Endothelial cell of umbilical vein (primary cell): ENCODE measurements around the gene ITPR2. TPM values are rescaled to one million over a fixed set of nuclear protein-coding genes. Genes with fewer than 3 reads are reported as not detected.
"Not testable (repeated sequence)": the region's sequence is repeated elsewhere in the genome, so short reads cannot be mapped to it uniquely, and the experiment has no call there.

Experiments
- BruUV-seq: library from RNA; stranded (reverse); fragments of 400-500 nt; replicated peaks from 2 replicates; lab custom pipeline; 2021; lab: Mats Ljungman, UMichigan
- CTCF ChIA-PET: fragments of 300-600, 350-600 bp; sonication (Branson Sonifier 250); formaldehyde crosslinking; loops from one replicate; lab custom pipeline; 2021; ENCODE audit warnings: antibody characterized with exemption, inconsistent platforms; lab: Charles Lee
- POLR2A ChIA-PET: fragments of 300-600, 350-600 bp; sonication (Branson Sonifier 250); formaldehyde crosslinking; loops from one replicate; lab custom pipeline; 2021; ENCODE audit warnings: antibody characterized with exemption, inconsistent platforms; lab: Charles Lee
- DNase-seq: peaks from one replicate; pipeline ENCODE4 v3.0.0-alpha.2; 2011; ENCODE audit warnings: low read depth, low spot score
- FAIRE-seq: peaks from 2 replicates; lab custom pipeline; 2011; peaks lifted over from hg19 to GRCh38; lab: Jason Lieb, UNC
- H2AFZ ChIP-seq: 2 replicates; pipeline ENCODE4 v1.6.0; 2012; ENCODE audit warnings: low read depth, low read length, control low read depth, inconsistent platforms
- H3K27ac ChIP-seq: 2 replicates; pipeline ENCODE4 v1.5.1; 2011; ENCODE audit warnings: low read depth, mild to moderate bottlenecking, control low read depth, low read length, moderate library complexity; ENCODE audit not compliant: insufficient read depth
- H3K27me3 ChIP-seq, 2 experiments: 2 replicates each; pipeline versions ENCODE4 v1.6.0 to v1.6.1; 2011; ENCODE audit warnings: low read length in 2 of 2, mixed read lengths in 1 of 2; ENCODE audit not compliant: control insufficient read depth in 2 of 2, insufficient read depth in 2 of 2
- H3K36me3 ChIP-seq, 2 experiments: 2 replicates in 1 of 2; 3 replicates in 1 of 2; pipeline ENCODE4 v1.5.1; 2011; ENCODE audit warnings: low read length in 2 of 2, mild to moderate bottlenecking in 1 of 2, moderate library complexity in 1 of 2; ENCODE audit not compliant: control insufficient read depth in 2 of 2, insufficient read depth in 2 of 2; ENCODE audit errors: extremely low read depth in 1 of 2
- H3K4me1 ChIP-seq: 3 replicates; pipeline ENCODE4 v1.5.1; 2011; ENCODE audit warnings: mild to moderate bottlenecking, low read length; ENCODE audit not compliant: control insufficient read depth, insufficient read depth; ENCODE audit errors: extremely low read depth
- H3K4me2 ChIP-seq: 2 replicates; pipeline ENCODE4 v1.6.1; 2011; ENCODE audit warnings: low read length, control low read depth, mixed read lengths; ENCODE audit not compliant: insufficient read depth
- H3K4me3 ChIP-seq, 3 experiments: fragments of 200-600 bp in 1 of 3; sonication (generic), shearing (Covaris generic) in 1 of 3; replicated peaks in 1 of 3; 2 replicates each; pipeline ENCODE4 v1.5.1; 2011 to 2016; ENCODE audit warnings: control low read depth in 3 of 3, low read length in 3 of 3, mild to moderate bottlenecking in 2 of 3, inconsistent platforms in 1 of 3, low read depth in 1 of 3, moderate library complexity in 1 of 3; ENCODE audit not compliant: insufficient read depth in 1 of 3
- H3K79me2 ChIP-seq: 2 replicates; pipeline ENCODE4 v1.6.0; 2012; ENCODE audit warnings: low read length, inconsistent platforms; ENCODE audit not compliant: control insufficient read depth, insufficient read depth
- H3K9ac ChIP-seq: replicated peaks from 2 replicates; pipeline ENCODE3; 2011; ENCODE audit warnings: low read length, control low read depth; ENCODE audit not compliant: insufficient read depth; ENCODE audit errors: extremely low read depth
- H3K9me1 ChIP-seq: replicated peaks from 3 replicates; pipeline ENCODE4 v1.6.0; 2011; ENCODE audit warnings: mild to moderate bottlenecking, low read length; ENCODE audit not compliant: control insufficient read depth, insufficient read depth; ENCODE audit errors: extremely low read depth
- H3K9me3 ChIP-seq: replicated peaks from 2 replicates; pipeline ENCODE4 v1.5.1; 2012; ENCODE audit warnings: low read length, inconsistent platforms; ENCODE audit not compliant: control insufficient read depth, insufficient read depth
- H4K20me1 ChIP-seq: replicated peaks from 2 replicates; pipeline ENCODE3; 2011; ENCODE audit warnings: mild to moderate bottlenecking, low read length; ENCODE audit not compliant: control insufficient read depth, insufficient read depth; ENCODE audit errors: extremely low read depth
- CTCF ChIP-seq, 2 donors: IDR thresholded peaks; 1 replicate in 1 of 2; 2 replicates in 1 of 2; pipeline ENCODE4 v1.5.1; 2011; ENCODE audit warnings: low read length in 2 of 2, mild to moderate bottlenecking in 2 of 2, moderate library complexity in 2 of 2, control low read depth in 1 of 2, inconsistent platforms in 1 of 2, low read depth in 1 of 2; ENCODE audit not compliant: insufficient read depth in 1 of 2; ENCODE audit errors: extremely low read depth in 1 of 2
- EZH2 ChIP-seq: IDR thresholded peaks from 2 replicates; pipeline ENCODE4 v1.6.1; 2012; ENCODE audit warnings: borderline replicate concordance, low read depth, mild to moderate bottlenecking, moderate library complexity, low read length, inconsistent platforms; ENCODE audit not compliant: severe bottlenecking
- FOS ChIP-seq: IDR thresholded peaks from 2 replicates; pipeline ENCODE4 v1.6.1; 2011; ENCODE audit warnings: mild to moderate bottlenecking, low read length, moderate library complexity, borderline replicate concordance; ENCODE audit not compliant: insufficient read depth
- GATA2 ChIP-seq: IDR thresholded peaks from 2 replicates; pipeline ENCODE4 v1.7.0; 2011; ENCODE audit warnings: low read depth, mild to moderate bottlenecking, moderate library complexity, mixed read lengths, low read length; ENCODE audit not compliant: insufficient read length, insufficient read depth
- JUN ChIP-seq: IDR thresholded peaks from 2 replicates; pipeline ENCODE4 v1.6.1; 2011; ENCODE audit warnings: borderline replicate concordance, low read depth; ENCODE audit not compliant: insufficient read length, insufficient read depth
- MAX ChIP-seq: IDR thresholded peaks from 2 replicates; pipeline ENCODE4 v1.6.1; 2011; ENCODE audit not compliant: insufficient read depth, insufficient read length
- MYC ChIP-seq: IDR thresholded peaks from one replicate; pipeline ENCODE4 v1.6.1; 2011; ENCODE audit warnings: mild to moderate bottlenecking, low read depth, low read length
- POLR2A ChIP-seq: IDR thresholded peaks from 2 replicates; pipeline ENCODE4 v1.6.1; 2012; ENCODE audit warnings: low read depth, mild to moderate bottlenecking, control low read depth, low read length
- POLR2AphosphoS5 ChIP-seq: IDR thresholded peaks from 2 replicates; pipeline ENCODE4 v1.6.1; 2012; ENCODE audit warnings: low read depth, mild to moderate bottlenecking, control low read depth, low read length, moderate library complexity; ENCODE audit not compliant: insufficient read depth
- dilution Hi-C: fragments of 300-500 bp; cut with MboI; formaldehyde crosslinking; loops from one replicate; pipeline ENCODE4 v1.15.0; 2019; ENCODE audit warnings: low sequenced_read_pairs; ENCODE audit not compliant: extremely low pct_ligation_motif_present
- intact Hi-C: fragments of 100-400 bp; cut with micrococcal nuclease; formaldehyde crosslinking; loops from one replicate; pipeline ENCODE4 v1.10.0; 2022
- polyA plus RNA-seq, 4 experiments: library from polyadenylated mRNA; depleted of rRNA in 3 of 4; stranded (reverse) in 3 of 4; unstranded in 1 of 4; fragments of >200 nt; gene quantifications; 2 replicates each; pipeline versions ENCODE4 v1.2.1 to v1.2.3, GENCODE V29; 2011 to 2012; ENCODE audit warnings: missing spikeins in 1 of 4
- total RNA-seq: library from RNA; stranded (reverse); gene quantifications from 2 replicates; pipeline ENCODE4 v1.2.3, GENCODE V29; 2021

ITPR2 gene
- total and polyA plus RNA-seq, 2 donors (not counting 3 experiments of a cell fraction or from before 2014, with no cell fraction given) = 16.2 to 86.8 TPM

GRCh38 chr12:26431211-26431610, 401.8 kb downstream of the ITPR2 start:
- TF ChIP-seq FOS (no peak), EZH2 (no peak), JUN (no peak), GATA2 (no peak), MYC (no peak), MAX (no peak), CTCF (IDR thresholded peaks at IDR 0.05; ENCODE audit: extremely low read depth in 1 of 2, insufficient read depth in 1 of 2, low read depth in 1 of 2, low read length in 2 of 2) (no peak), POLR2AphosphoS5 (no peak), POLR2A (no peak)
- Histone ChIP-seq H3K27me3 (no peaks in the 10 kb centered on the region), H3K27ac (no peak overlapping the region), H2AFZ (no peak overlapping the region), H3K4me1 (peaks cover 6% of the 10 kb centered on the region), H3K4me2 (no peak overlapping the region), H3K9me1 (peaks cover 2% of the 10 kb centered on the region), H4K20me1 (no peaks in the 10 kb centered on the region), H3K4me3 (no peak overlapping the region), H3K36me3 (no peaks in the 10 kb centered on the region), H3K9me3 (no peaks in the 10 kb centered on the region), H3K79me2 (no peaks in the 10 kb centered on the region), H3K9ac (no peak overlapping the region)
- intact Hi-C loops (loop anchor here (10.0 kb wide), 2 partner anchors 184 to 454 kb away; no protein-coding TSS in a partner anchor), dilution Hi-C loops (no loop called here)
- ChIA-PET CTCF (interaction anchor here (1.1 kb wide), 1 partner anchor 312 kb away, joined by 4 read pairs; no protein-coding TSS in a partner anchor), POLR2A (no interaction called here)
- BruUV-seq = no TSS peak
- DNase-seq = no peak
- no peak for FAIRE-seq

GRCh38 chr12:26430596-26430995, 402.4 kb downstream of the ITPR2 start:
- H3K27ac ChIP-seq, H2AFZ ChIP-seq, POLR2A ChIA-PET, BruUV-seq, H3K9me3 ChIP-seq, DNase-seq, H3K36me3 ChIP-seq, H3K9me1 ChIP-seq, FAIRE-seq, H4K20me1 ChIP-seq, H3K9ac ChIP-seq, H3K4me3 ChIP-seq, H3K4me2 ChIP-seq, H3K79me2 ChIP-seq, dilution Hi-C loops, H3K27me3 ChIP-seq: not testable (repeated sequence)
- intact Hi-C loops = loop anchor here (10.0 kb wide), 2 partner anchors 184 to 454 kb away; no protein-coding TSS in a partner anchor
- peaks cover 10% of the 10 kb centered on the region for H3K4me1 ChIP-seq
- CTCF ChIA-PET = interaction anchor here (1.4 kb wide), 1 partner anchor 271 kb away, joined by 4 read pairs; no protein-coding TSS in a partner anchor
